HG02798 (cell line): Measurements from ENCODE around the gene CEP131.
"Not testable (repeated sequence)": the region's sequence is repeated elsewhere in the genome, so short reads cannot be mapped to it uniquely, and the experiment has no call there.

Experiments used
- ATAC-seq: cut with Tn5 transposase; IDR thresholded peaks from one replicate; pipeline ENCODE4 v1.9.1; 2021; ENCODE audit warnings: mild to moderate bottlenecking; ENCODE audit not compliant: unreplicated experiment, poor library complexity

The CEP131 gene

DNA sequence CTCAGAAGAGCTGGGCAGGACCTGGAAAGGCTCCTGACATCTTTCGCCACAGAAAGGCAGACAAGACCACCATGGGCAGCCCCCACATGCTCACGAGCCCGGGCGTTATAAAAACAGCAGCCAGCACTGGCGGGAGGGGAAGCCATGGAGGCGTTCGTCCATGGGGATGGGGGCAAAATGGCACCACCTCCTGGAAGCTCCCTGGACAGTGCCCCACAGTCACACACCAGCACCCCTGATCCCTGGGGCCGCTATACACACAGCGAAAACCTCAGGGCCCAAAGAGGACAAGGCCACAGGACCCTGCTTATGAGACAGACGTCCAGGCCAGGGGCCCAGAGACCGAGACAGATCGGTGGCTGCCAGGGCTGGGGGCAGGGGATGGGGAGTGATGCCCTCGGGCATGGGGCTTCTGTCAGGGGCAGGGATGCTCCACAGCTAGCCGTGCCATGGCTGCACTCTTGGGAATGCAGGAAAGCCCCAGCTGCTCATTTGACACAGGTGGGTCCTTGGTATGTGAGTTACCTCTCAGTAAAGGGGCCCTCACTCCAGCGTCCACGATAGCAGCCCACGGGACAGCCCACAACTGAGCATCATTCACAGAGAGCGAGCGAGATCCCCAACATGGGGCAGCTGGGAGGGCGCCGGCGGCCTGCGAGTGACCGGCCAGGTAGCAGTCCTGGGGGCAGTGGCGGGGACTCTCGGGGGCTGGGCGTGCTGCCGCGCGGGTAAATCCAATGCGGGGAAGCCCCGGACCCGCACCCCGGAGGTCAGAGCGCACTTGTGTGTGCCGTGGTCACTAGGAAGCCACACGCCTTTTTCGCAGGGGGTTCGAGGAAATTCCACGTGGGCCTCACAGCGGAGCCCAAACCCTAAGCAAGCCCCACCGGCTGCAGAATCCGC is 63.8 kb downstream of the CEP131 start:
- ATAC-seq = no peak

DNA sequence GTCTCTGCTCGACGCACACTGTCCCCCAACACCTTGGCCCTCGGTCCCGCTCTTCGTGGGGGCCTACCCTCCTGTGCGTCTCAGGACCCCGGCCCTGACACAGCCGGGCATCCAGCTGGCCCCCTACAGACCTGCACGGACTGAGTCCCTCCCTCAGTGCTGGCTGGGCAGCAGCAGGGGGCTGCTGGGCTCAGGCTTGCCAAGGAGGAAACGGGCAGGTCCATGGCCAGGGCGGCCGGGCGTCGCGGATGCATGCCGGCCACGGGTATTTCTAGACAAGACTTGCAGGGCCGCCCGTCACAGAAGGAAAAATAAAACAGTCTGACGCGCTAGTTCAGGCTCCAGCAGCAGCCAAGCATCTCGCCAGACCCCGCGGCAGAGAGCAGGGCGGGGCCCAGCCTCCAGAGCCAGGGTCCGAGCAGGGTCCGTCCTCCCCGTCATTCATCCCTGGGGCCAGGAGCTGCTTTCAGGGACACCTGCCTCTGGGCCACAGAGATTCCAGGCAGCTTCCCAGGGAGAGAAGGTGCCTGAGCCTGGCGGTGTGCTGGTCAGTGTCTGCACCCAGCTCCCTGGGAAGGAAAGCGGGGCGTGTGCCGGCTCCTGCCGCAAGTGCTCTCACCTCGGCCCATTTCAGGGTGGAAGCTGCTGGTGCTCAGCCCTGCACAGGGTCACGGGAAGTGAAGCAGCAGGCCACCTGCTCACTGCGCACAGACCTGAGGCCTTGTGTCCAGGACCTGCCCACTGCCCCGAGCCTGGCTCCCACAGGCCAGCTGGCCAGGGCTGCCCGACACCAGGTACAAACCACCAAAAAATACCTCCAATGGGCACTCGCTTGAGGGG is 64.7 kb downstream of the CEP131 start:
- ATAC-seq = no peak

DNA sequence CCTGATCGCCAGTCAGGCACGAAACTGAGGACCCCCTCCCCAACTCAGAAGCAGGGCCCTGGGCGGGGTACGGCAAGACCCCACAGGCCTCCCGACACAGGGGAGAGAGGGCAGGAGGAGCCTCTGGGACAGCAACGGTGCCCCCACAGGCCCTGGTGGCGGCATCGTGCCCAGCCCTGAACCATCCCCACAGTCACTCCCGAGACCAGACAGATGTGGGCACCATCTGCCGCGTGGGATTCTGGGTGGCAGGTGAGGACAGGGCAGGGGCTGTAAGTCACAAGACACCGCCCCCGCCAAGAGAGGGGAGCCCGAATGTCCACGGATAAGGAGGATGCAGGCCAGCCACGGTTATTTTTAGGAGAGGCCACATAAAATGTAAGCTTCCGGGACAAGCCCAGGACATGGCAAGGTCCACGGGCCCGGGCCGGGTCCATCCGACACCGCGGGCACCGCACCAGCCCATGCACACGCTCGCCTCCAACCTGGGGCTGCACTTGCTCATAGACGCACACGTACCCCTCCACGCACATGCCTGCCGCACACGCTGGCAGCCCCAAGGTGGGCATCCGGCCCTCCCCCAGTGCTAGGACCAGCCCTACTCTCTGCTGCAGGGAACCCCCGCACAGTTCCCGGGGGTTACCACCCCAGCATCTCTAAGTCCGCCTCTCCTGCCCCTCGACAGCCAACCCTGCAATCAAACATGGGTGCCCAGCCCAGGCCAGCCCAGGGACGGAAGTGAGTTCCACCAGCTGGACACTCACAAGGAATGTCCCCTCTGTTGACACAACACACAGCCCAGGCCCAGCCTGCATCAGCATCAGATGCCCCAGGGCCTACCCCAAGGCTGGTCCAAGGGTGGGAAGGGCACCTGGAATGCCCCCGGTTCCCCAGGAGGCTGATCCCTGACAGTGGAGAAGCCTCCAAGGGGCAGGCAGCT is 65.6 kb downstream of the CEP131 start:
- ATAC-seq = no peak

DNA sequence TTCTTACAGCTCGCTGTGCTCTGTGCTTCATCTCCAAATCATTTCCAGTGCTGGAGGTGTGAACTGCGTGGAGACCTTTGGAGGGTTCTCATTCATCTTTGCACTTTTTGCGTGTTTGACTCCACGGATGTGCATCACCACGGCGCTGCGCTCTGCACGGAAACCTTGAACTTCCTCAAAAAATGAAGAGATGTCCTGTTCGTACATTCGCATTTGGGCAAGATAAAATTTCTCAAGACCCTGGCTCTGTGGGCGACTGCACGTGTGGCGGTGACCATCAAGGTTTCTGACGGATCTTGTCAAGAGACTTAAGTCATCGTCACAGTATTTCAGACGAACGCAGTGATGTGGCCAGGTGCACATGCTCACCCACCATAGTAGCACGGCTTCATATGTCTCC is 67.8 kb downstream of the CEP131 start:
- ATAC-seq = no peak

DNA sequence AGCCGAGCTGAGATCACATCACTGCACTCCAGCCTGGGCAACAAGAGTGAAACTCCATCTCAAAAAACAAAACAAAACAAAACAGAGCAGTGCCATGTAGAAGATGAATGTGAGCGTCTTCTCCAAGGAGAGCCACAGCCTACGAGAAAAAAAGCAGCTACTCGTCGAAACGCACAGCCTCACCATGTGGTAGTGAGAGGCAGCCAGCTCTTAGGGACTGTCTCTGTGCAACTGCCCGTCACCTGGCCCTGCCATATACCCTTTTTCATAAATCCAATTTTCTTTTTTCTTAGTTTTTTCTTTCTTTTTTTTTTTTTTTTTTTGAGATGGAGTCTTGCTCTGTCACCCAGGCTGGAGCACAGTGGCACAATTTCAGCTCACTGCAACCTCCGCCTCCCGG is 68.7 kb downstream of the CEP131 start:
- ATAC-seq = not testable (repeated sequence)

DNA sequence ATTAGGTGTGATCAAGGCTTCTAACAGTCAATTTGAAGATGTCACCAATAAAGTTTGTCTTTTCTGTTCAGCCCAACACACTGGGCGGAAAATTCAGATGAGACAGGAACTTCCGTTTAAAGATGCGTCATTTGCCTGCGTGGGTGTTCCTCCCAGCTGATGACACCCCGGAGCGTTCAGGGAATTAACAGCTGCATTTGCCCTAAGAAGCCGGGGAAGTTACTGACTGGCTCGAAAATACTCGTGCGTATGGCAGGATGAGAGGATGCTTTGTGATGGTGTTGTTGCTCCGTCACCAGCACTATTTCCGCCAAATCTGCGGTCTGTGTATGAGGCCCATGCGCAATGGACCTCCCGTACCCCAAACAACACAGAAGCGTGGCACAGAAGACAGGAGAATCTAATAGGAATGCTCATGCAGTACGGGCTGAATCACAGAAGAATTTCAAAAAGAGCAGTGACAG is 69.4 kb downstream of the CEP131 start:
- no peak for ATAC-seq

DNA sequence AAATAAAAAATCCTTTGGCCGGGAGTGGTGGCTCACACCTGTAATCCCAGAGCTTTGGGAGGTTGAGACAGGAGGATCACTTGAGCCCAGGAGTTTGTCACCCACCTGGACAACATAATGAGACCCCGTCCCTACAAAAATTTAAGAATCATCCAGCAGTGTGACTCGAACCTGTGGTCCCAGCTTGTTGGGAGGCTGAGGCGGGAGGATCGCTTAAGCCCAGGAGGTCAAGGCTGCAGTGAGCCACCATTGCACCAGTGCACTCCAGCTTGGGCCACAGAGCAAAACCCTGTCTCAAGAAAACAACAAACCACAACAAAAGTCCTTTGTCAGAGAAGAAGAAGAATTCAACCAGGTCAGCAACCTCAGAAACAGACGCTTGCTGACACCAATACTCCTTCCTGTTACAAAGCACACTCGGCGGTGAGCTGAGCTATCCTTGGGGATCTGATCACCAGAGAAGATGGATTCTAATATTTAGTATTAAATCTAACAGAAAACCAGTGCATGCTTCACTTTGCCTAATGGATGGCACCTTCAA is 70.4 kb downstream of the CEP131 start:
- ATAC-seq = no peak

DNA sequence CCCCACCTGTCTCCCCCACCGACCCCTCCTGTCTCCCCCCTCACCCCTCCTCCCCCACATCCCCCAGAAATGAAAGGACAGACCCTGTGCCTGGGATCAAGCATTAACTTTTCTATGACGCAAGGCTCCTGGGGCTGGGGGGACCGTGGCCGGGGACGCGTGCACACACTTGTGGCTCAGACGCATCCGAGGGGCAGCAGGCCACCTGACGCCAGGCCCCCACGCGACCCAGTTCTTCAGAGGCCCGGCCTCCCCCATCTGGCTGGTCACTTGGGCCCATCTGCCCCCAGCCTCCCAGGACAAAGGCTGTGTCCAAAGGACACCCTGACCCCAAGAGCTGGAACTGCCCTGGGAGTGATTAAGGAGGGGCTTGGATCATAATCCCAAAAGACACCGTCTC is 71.5 kb downstream of the CEP131 start:
- ATAC-seq = no peak

DNA sequence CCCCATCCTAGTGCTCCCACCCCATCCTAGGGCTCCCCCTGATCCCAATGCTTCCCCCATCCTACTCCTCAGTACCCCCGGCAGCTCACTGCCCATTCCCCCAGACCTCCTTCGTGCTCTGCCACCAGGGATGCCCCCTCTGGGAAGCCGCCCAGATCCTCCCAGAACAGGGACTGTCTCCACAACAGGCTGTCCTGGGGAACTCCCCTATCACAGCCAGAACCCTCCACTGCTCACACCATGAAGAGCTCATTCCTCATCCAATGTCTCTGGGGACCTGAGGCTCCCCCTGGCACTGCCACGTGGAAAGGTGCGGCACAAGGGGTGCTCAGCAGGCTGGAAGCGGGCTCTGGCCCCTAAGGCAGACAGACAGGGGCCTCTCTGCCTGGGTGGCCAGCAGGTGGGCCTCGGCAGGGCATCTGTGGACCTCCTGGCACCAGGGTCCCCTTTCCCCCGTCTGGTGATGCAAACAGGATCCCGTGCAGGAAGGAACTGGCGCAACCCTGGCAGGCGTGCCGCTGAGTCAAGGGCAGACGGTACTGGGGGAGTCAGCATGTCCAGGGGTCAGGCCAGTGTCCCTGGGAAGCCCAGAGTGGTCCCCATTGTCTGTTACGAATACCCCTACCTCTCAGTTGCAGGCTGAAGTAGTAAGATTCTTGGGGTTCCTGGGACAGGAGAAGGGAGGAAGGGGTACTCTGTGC is 72.2 kb downstream of the CEP131 start:
- ATAC-seq = no peak

DNA sequence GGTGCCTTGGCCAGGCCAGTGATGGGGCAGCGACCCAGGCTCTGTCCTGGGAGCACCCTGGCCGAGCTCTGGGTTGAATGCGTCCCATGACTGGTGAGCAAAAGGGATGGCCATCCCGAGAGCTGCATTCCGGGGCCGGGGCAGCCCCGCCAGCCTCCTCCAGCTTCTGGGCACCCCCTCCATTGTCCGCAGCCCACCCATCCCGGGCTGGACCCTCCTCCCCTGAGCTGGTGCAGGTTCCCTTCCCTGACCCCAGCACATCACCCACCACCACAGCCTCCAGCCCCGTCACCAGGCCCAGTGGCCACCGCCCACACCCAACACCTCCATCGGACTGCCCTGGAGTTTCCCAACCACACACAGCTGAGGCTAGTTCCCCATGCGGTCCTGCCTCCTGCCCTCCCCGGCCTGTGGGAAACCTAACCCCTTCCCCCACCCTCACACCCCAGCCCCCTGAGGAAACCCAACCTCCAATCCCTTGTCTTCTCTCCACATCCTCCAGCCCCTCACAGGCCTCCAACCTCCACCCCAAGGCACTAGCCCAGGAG is 73.7 kb downstream of the CEP131 start:
- ATAC-seq = no peak

DNA sequence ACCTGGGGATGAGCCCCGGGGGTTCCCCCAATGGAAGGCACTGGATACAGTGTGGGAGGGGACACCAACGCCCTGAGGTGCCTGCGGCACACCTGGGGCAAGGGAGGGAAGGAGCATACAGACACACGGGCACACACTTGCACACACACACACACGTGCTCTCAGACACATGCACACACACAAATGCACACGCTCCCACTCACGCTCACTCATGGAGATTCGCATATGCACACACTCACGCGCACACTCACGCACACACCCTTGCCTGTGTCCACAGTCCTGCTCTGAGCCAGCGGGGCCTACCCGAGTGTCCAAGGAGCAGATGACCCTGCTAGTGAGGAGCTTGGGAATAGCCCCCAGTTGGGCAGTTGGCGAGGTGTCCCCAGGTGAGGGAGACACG is 74.2 kb downstream of the CEP131 start:
- no peak for ATAC-seq

DNA sequence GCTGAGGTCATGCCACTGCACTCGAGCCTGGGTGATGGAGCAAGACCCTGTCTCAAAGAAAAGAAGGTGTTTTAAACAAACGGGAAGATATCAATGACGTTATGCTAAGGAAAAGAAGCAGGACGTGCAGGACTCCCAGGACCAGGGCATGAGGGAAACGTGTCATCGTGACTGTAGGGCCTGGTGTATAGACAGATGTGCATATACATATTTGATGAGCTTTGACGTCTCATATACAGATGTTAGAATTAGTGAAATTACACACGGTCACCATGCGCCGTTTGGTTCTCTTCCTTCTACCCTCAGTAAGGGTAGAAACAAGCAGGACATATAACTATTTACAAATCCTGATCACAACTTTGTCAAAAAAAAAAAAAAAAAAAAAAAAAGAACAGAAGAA is 75.1 kb downstream of the CEP131 start:
- no peak for ATAC-seq

DNA sequence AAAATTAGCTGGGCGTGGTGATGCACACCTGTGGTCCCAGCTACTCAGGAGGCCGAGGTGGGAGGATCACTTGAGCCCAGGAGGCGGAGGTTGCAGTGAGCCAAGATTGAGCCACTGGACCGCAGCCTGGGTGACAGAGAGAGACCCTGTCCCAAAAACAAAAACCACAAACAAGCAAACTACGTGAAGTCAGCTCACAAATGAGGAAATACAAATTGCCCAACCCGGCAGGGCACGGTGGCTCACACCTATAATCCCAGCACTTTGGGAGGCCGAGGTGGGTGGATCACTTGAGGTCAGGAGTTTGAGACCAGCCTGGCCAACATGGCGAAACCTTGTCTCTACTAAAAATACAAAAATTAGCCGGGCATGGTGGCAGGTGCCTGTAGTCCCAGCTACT is 76.6 kb downstream of the CEP131 start:
- not testable (repeated sequence) for ATAC-seq

DNA sequence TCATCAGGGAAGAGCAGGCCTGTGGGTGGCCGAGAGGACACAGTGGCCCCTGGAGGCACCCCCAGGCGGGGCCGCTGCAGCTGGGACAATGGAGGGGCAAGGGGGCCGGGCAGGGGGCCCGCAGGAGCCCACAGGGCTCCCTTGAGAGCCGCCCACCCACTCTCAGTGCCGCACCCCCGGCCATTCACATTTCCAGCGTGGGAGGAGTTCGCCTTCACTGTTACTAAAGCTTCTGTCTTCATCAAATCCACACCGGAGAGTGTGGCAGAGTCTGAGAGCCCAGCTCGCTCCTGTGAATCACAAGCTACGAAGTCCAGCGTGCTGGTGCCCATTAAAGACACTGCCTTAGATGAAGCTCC is 78.4 kb downstream of the CEP131 start:
- no peak for ATAC-seq

DNA sequence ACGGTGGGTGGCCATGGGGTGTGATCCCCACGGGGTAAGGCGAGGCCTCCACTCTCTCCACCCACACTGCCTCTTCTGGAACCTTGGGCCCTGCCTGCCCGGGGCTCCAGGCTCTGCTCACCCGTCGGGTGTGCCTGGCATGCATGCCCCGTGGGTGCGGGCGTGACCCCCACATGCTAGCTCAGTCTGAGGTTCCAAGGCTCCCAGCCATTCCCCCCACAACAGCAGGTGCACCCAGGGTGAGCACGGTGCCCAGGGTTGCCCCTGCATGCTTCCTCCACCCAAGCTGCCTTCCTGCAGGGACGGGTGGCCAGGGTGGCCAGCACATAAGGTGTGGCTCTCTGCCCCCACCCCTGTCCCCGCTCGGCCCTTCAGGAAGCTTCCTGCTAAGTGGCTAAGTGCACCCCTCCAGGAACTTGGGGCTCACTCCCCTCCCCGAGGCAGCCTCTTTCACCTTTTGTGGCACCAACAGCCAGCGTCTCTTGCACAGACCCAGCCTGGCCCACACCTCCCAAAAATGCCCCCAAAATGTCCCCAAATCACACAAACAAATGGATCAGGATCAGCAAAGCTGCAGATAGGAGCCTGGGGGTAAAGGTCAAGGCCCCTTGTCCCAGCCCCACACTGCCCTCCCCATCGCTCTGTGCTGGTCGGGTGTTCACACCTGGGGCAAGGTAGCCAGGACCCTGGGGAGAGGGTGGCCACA is 78.9 kb downstream of the CEP131 start:
- no peak for ATAC-seq

DNA sequence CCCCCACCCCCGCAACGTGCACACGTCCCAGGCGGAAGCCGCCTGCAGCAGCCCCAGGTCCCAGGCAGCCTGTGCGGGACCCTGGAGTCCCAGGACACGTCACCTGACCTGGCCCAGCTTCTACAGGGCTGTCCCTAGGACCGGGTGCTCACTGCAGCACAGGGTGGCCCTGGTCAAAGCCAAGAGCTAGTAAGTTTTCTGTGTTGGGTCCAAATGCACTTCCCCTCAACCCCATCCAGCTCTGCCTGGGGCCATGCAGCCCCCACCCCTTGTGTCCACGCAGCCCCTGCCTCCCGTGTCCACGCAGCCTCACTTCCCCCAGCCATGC is 79.6 kb downstream of the CEP131 start:
- ATAC-seq = no peak

DNA sequence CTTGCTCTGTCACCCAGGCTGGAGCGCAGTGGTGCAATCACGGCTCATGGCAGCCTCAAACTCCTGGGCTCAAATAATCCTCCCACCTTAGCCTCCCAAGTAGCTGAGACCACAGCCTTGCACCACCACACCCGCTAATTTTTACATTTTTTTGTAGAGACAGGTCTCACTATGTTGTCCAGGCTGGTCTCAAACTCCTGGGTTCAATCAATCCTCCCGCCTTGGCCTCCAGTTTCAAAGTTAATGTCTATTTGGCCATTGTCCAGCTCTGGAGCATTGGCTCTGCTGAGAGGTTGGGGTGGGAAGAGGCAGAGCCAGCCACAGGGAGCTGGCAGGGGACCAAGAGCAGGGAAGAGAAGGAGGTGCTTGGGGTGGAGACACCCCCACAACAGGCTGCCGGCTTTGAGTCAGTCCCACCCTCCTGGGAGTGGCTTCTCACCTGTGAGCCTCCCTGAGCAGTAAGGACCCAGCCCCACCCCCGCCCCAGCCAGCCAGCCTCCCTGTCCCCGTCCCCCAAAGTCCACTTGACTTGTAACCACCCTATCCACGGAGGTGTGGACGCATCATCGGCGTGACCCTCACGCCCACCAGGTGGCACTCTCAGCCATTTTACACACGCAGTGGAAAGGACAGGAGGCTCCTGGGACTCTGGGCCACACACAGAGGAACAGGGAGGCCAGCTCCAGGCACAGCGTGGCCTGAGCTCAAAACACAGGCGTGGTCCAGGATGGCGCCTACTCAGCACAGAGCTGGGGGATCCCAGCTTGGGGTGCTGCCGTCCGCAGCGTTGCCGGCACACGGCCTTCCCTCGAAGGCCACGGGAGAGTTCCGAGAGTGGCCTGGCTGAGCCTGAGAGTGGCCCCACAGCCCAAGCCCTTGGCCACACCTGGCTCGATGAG is 80.2 kb downstream of the CEP131 start:
- no peak for ATAC-seq

DNA sequence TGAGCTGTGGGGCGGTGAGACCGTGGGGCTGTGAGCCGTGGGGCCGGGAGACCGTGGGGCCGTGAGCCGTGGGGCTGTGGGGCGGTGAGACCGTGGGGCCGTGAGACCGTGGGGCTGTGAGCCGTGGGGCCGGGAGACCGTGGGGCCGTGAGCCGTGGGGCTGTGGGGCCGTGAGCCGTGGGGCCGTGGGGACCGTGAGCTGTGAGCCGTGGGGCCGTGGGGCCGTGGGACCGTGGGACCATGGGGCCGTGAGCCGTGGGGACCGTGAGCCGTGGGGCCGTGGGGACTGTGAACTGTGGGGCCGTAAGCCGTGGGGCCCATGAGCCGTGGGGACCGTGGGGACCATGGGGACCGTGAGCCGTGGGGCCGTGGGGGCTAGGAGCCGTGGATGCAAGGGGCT is 82.1 kb downstream of the CEP131 start:
- no peak for ATAC-seq
